ENCODE data around the gene TRIM67. TPM values are rescaled to one million over a fixed set of nuclear protein-coding genes. Genes with fewer than 3 reads are reported as not detected.

The TRIM67 gene
- total and polyA plus RNA-seq, 8 donors = 0.03 to 0.18 (median 0.15) TPM; not detected in 5

GRCh38 chr1:231217056-231217455 lies 55.2 kb downstream of the TRIM67 start:
- Histone ChIP-seq H3K9me3 (no peaks in the 10 kb centered on the region), H3K36me3 (peaks cover 0 to 2% (median 0%) of the 10 kb centered on the region in 4 donors), H3K27ac (no peak overlapping the region), H3K4me3 (no peak overlapping the region), H3K4me1 (peaks cover 0 to 5% (median 0%) of the 10 kb centered on the region in 4 donors), H3K27me3 (no peaks in the 10 kb centered on the region)
- TF ChIP-seq EP300 (IDR thresholded peaks at IDR 0.05) (no peak), POLR2A (IDR thresholded peaks at IDR 0.05) (no peak), POLR2AphosphoS5 (IDR thresholded peaks at IDR 0.05) (no peak)
- TF ChIP-seq, protein P1, sequence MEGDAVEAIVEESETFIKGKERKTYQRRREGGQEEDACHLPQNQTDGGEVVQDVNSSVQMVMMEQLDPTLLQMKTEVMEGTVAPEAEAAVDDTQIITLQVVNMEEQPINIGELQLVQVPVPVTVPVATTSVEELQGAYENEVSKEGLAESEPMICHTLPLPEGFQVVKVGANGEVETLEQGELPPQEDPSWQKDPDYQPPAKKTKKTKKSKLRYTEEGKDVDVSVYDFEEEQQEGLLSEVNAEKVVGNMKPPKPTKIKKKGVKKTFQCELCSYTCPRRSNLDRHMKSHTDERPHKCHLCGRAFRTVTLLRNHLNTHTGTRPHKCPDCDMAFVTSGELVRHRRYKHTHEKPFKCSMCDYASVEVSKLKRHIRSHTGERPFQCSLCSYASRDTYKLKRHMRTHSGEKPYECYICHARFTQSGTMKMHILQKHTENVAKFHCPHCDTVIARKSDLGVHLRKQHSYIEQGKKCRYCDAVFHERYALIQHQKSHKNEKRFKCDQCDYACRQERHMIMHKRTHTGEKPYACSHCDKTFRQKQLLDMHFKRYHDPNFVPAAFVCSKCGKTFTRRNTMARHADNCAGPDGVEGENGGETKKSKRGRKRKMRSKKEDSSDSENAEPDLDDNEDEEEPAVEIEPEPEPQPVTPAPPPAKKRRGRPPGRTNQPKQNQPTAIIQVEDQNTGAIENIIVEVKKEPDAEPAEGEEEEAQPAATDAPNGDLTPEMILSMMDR (IDR thresholded peaks at IDR 0.05) = no peak
- DNase-seq = no peak
- 88 to 93% (median 89%) methylated on average over 11 of the region's 11 CpGs for WGBS, 5 donors
- intact Hi-C loops (cut with DNase I; ENCODE audit: low total_unique reads) = loop anchor here (10.0 kb wide), 1 partner anchor 412 kb away; no protein-coding TSS in a partner anchor

- WGBS, 5 donors = 79 to 87% (median 83%) methylated on average over 6 of the region's 6 CpGs
- H3K9me3 ChIP-seq = no peaks in the 10 kb centered on the region
- H3K4me3 ChIP-seq = no peak overlapping the region
- DNase-seq = no peak
- no peaks in the 10 kb centered on the region for H3K27me3 ChIP-seq
- H3K27ac ChIP-seq = no peak overlapping the region
- H3K4me1 ChIP-seq = no peaks in the 10 kb centered on the region
- TF ChIP-seq POLR2A (IDR thresholded peaks at IDR 0.05) (no peak), EP300 (IDR thresholded peaks at IDR 0.05) (no peak), POLR2AphosphoS5 (IDR thresholded peaks at IDR 0.05) (no peak)
- TF ChIP-seq, protein P1 (IDR thresholded peaks at IDR 0.05) = no peak
- intact Hi-C loops (cut with DNase I; ENCODE audit: low total_unique reads) = loop anchor here (10.0 kb wide), 1 partner anchor 413 kb away; no protein-coding TSS in a partner anchor
- H3K36me3 ChIP-seq = peaks cover 3 to 12% (median 9%) of the 10 kb centered on the region in 4 donors
Measured at GRCh38 chr1:231218078-231218477, 56.2 kb downstream of the TRIM67 start.

DNA sequence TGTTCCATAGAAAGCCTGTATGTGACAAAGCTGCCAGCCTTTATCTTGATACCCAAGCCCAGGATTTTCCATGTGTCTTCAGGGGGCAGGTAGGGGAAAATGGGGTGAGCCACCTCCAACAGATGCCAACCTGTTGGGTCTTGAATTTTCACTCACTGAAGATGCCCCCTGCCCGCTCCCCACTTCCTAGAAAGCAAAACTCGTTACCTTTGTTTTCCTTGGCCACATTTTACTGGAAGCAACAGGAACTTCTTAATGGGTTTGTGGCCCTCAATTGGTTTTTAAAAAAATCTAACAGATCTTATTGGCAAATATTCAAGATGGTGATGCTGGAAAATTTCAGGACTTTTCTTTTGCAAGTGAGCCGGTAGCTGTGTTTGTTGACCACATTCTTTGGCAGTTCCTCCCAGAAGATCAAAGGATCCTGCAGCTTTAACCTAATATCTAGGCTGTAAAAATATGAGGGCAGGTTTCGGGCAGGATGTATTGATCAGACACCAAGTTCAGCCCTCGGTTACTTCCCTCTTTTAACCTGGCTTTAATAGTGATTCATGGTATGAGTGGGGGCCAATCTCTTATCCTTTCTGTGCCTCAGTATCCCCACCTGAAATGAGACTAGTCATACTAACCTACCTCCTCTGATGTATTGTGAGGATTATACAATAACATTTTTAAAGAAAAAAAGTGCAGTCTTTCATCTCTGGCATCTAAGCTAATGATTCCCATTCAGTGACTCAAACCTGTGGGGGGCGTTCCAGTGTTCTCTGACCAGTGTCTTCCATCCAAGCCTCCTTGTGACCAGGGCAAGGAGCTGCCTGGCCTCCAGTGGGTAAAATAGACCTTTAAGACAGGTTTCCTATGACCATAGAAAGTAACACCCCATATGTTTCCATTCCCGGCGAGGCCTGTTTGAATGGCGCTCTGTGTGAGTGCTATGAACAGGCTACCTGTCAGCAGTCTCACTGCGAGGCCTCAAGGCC lies 57.9 kb downstream of the TRIM67 start:
- no peak for DNase-seq
- Histone ChIP-seq H3K27me3 (no peaks in the 10 kb centered on the region), H3K4me3 (no peak overlapping the region), H3K9me3 (no peaks in the 10 kb centered on the region), H3K27ac (peak overlapping the region in 1 of 5 donors; percentile 2), H3K36me3 (peaks cover 12 to 29% (median 25%) of the 10 kb centered on the region in 4 donors), H3K4me1 (no peaks in the 10 kb centered on the region)
- TF ChIP-seq, protein P1 (IDR thresholded peaks at IDR 0.05) = no peak
- TF ChIP-seq EP300 (IDR thresholded peaks at IDR 0.05) = no peak
- TF ChIP-seq POLR2A (IDR thresholded peaks at IDR 0.05) = no peak
- TF ChIP-seq POLR2AphosphoS5 (IDR thresholded peaks at IDR 0.05) = no peak
- intact Hi-C loops (cut with DNase I; ENCODE audit: low total_unique reads) = loop anchor here (10.0 kb wide), 1 partner anchor 415 kb away; no protein-coding TSS in a partner anchor
- WGBS, 5 donors = 57 to 68% (median 63%) methylated on average over 10 of the region's 10 CpGs

GRCh38 chr1:231220801-231221200 lies 58.9 kb downstream of the TRIM67 start:
- Histone ChIP-seq H3K27me3 (no peaks in the 10 kb centered on the region), H3K9me3 (no peaks in the 10 kb centered on the region), H3K27ac (no peak overlapping the region), H3K4me1 (no peaks in the 10 kb centered on the region), H3K36me3 (peaks cover 23 to 39% (median 36%) of the 10 kb centered on the region in 4 donors), H3K4me3 (no peak overlapping the region)
- DNase-seq = no peak
- intact Hi-C loops (cut with DNase I; ENCODE audit: low total_unique reads) = no loop called here
- TF ChIP-seq POLR2AphosphoS5 (IDR thresholded peaks at IDR 0.05) (no peak), EP300 (IDR thresholded peaks at IDR 0.05) (no peak), POLR2A (IDR thresholded peaks at IDR 0.05) (no peak)
- TF ChIP-seq, protein P1 (IDR thresholded peaks at IDR 0.05) = no peak
- WGBS, 5 donors = 75 to 88% (median 80%) methylated on average over 11 of the region's 11 CpGs

Data from stomach (tissue), 9 donors.